Common myeloid progenitor, CD34-positive (primary cell): ENCODE data around the gene SFT2D3.

Source experiments
- CTCF ChIA-PET: fragments of 350-600 bp; sonication (Branson Sonifier 250); formaldehyde crosslinking; loops from one replicate; lab custom pipeline; 2021; ENCODE audit warnings: antibody characterized with exemption; lab: Charles Lee
- POLR2A ChIA-PET: fragments of 350-600 bp; sonication (Branson Sonifier 250); formaldehyde crosslinking; loops from one replicate; lab custom pipeline; 2021; ENCODE audit warnings: antibody characterized with exemption; lab: Charles Lee
- DNase-seq, 3 donors: peaks; one replicate each; pipeline versions ENCODE4 v3.0.0 to v3.0.0-alpha.2; 2013
- H3K27ac ChIP-seq, 2 experiments: 1 replicate in 1 of 2; 2 replicates in 1 of 2; pipeline ENCODE4 v1.7.0; 2013; ENCODE audit warnings: inconsistent platforms in 2 of 2, low read length in 2 of 2, mild to moderate bottlenecking in 2 of 2, low read depth in 1 of 2, moderate library complexity in 1 of 2; ENCODE audit not compliant: severe bottlenecking in 2 of 2, insufficient read depth in 1 of 2, poor library complexity in 1 of 2
- H3K27me3 ChIP-seq, 5 experiments: replicated peaks in 2 of 5; 1 replicate in 3 of 5; 2 replicates in 2 of 5; pipeline versions ENCODE4 v1.6.1 to v1.7.0; 2013; ENCODE audit warnings: low read length in 4 of 5, mild to moderate bottlenecking in 2 of 5, moderate library complexity in 2 of 5, inconsistent platforms in 1 of 5; ENCODE audit not compliant: insufficient read depth in 5 of 5, control insufficient read depth in 4 of 5
- H3K36me3 ChIP-seq, 4 experiments: 1 replicate in 2 of 4; 2 replicates in 2 of 4; pipeline versions ENCODE4 v1.6.1 to v1.7.0; 2013; ENCODE audit warnings: low read length in 3 of 4, control low read depth in 1 of 4, mild to moderate bottlenecking in 1 of 4; ENCODE audit not compliant: control insufficient read depth in 4 of 4, insufficient read depth in 4 of 4
- H3K4me1 ChIP-seq, 4 experiments: 1 replicate in 3 of 4; 2 replicates in 1 of 4; pipeline versions ENCODE4 v1.6.1 to v1.7.1; 2013; ENCODE audit warnings: low read length in 3 of 4, mild to moderate bottlenecking in 3 of 4, control low read depth in 1 of 4, inconsistent platforms in 1 of 4, moderate library complexity in 1 of 4; ENCODE audit not compliant: control insufficient read depth in 4 of 4, insufficient read depth in 4 of 4; ENCODE audit errors: control extremely low read depth in 1 of 4
- H3K4me3 ChIP-seq, 7 experiments: 1 replicate in 4 of 7; 2 replicates in 3 of 7; pipeline versions ENCODE4 v1.5.1 to v1.7.0; 2013; ENCODE audit warnings: mild to moderate bottlenecking in 7 of 7, low read length in 6 of 7, moderate library complexity in 6 of 7, inconsistent platforms in 2 of 7, low read depth in 2 of 7, control low read depth in 1 of 7; ENCODE audit not compliant: insufficient read depth in 4 of 7, control insufficient read depth in 1 of 7; ENCODE audit errors: extremely low read depth in 1 of 7
- H3K9me3 ChIP-seq, 5 experiments: 1 replicate in 4 of 5; 2 replicates in 1 of 5; pipeline versions ENCODE4 v1.6.1 to v1.7.1; 2013; ENCODE audit warnings: low read length in 4 of 5, mild to moderate bottlenecking in 2 of 5, inconsistent platforms in 1 of 5, low read depth in 1 of 5, moderate library complexity in 1 of 5; ENCODE audit not compliant: control insufficient read depth in 4 of 5, insufficient read depth in 2 of 5; ENCODE audit errors: control extremely low read depth in 1 of 5
- WGBS: methylation state at CpG from one replicate; pipeline ENCODE4 v1.1.5; 2013; ENCODE audit not compliant: insufficient coverage; 5-methylcytosine and 5-hydroxymethylcytosine counted together

Gene SFT2D3

GRCh38 chr2:127678531-127678930 is 22.8 kb upstream of the SFT2D3 start:
- no peaks in the 10 kb centered on the region for H3K36me3 ChIP-seq
- peaks cover 0 to 13% (median 11%) of the 10 kb centered on the region in 4 experiments for H3K4me1 ChIP-seq
- WGBS = 98% methylated on average over 7 of the region's 10 CpGs
- CTCF ChIA-PET = interaction anchor here (1.3 kb wide), 1 partner anchor 24 kb away, joined by 3 read pairs; no protein-coding TSS in a partner anchor
- H3K9me3 ChIP-seq = no peaks in the 10 kb centered on the region
- no peak overlapping the region for H3K4me3 ChIP-seq
- no peak overlapping the region for H3K27ac ChIP-seq
- peaks cover 3 to 45% (median 21%) of the 10 kb centered on the region in 5 experiments for H3K27me3 ChIP-seq
- DNase-seq = no peak
- POLR2A ChIA-PET = no interaction called here

DNA sequence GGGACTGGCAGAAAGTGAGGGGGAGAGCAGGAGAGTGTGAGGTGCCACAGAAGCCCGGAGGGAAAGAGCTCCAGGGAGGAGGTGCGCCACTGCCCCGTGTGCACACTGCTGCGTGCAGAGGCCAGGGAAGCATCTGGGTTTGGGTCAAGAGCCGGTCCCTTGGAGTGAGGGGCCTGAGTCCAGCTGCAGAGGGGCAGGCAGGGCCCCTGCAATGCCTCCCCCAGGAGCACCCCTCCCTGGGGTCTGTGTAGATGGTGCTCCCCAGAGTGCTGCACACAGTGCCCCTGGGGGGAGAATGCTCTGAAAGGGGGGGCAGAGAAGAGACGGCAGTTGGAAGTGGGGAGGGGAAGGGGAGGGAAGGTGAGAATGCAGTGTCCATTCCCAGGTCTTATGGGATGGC is 22.3 kb upstream of the SFT2D3 start:
- H3K27ac ChIP-seq = no peak overlapping the region
- peaks cover 0 to 12% (median 11%) of the 10 kb centered on the region in 4 experiments for H3K4me1 ChIP-seq
- no peaks in the 10 kb centered on the region for H3K9me3 ChIP-seq
- POLR2A ChIA-PET = no interaction called here
- WGBS = 93% methylated on average over 6 of the region's 6 CpGs
- CTCF ChIA-PET = interaction anchor here (1.1 to 1.3 kb wide), 3 partner anchors 15 to 23 kb away, joined by 3 to 4 read pairs (median 3); no protein-coding TSS in a partner anchor
- no peaks in the 10 kb centered on the region for H3K36me3 ChIP-seq
- no peak for DNase-seq
- no peak overlapping the region for H3K4me3 ChIP-seq
- H3K27me3 ChIP-seq = peaks cover 3 to 40% (median 18%) of the 10 kb centered on the region in 5 experiments

GRCh38 chr2:127679680-127680361 is 21.5 kb upstream of the SFT2D3 start:
- POLR2A ChIA-PET = no interaction called here
- 92% methylated on average over 14 of the region's 15 CpGs for WGBS

GRCh38 chr2:127680706-127681287 is 20.5 kb upstream of the SFT2D3 start:
- no peak overlapping the region for H3K4me3 ChIP-seq
- peaks cover 0 to 4% (median 1%) of the 10 kb centered on the region in 4 experiments for H3K4me1 ChIP-seq
- H3K9me3 ChIP-seq = no peaks in the 10 kb centered on the region
- H3K36me3 ChIP-seq = no peaks in the 10 kb centered on the region
- CTCF ChIA-PET = interaction anchor here (1.2 to 1.4 kb wide), 2 partner anchors 9 to 89 kb away, joined by 3 to 5 read pairs; no protein-coding TSS in a partner anchor
- no peak overlapping the region for H3K27ac ChIP-seq
- POLR2A ChIA-PET = no interaction called here
- WGBS = 87% methylated on average over 10 of the region's 19 CpGs
- peaks cover 2 to 25% (median 13%) of the 10 kb centered on the region in 5 experiments for H3K27me3 ChIP-seq
- DNase-seq = no peak

More at GRCh38 chr2:127679680-127680361, 21.5 kb upstream of the SFT2D3 start:
- Histone ChIP-seq H3K4me1 (peaks cover 0 to 7% (median 4%) of the 10 kb centered on the region in 4 experiments), H3K36me3 (no peaks in the 10 kb centered on the region), H3K4me3 (no peak overlapping the region), H3K9me3 (no peaks in the 10 kb centered on the region), H3K27ac (no peak overlapping the region), H3K27me3 (peaks cover 3 to 32% (median 16%) of the 10 kb centered on the region in 5 experiments)
- CTCF ChIA-PET = interaction anchor here (1.1 to 1.4 kb wide), 5 partner anchors 8 to 88 kb away, joined by 3 to 5 read pairs (median 3); no protein-coding TSS in a partner anchor
- DNase-seq = no peak

DNA sequence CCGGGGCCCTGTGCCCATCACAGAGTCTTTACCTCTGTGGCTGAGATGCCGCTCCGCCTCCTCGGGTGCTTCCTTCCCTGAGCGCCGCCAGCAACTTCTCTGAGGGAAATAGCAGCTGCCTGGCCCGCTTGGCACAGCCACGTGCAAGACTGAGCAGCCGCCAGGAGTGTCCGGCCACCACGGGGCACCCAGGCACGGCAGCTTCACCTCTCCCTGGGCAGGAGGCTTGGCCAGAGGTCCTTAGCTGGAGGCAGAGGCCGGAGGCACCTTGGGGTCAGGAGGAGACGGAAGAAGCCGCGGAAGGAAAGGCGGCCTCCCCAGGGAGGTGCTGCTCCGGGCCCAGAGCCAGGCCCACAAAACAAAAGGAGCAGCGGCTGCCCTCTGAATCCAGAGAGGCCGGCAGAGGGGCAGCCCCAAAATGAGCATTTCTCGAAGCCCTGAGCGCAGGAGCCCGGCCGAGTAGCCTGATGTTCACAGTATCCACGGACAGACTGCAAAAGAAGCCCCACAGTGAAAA is 20.0 kb upstream of the SFT2D3 start:
- ChIA-PET POLR2A (no interaction called here), CTCF (no interaction called here)
- WGBS = 48% methylated on average over 24 of the region's 25 CpGs
- Histone ChIP-seq H3K27ac (no peak overlapping the region), H3K4me3 (peak overlapping the region in 1 of 7 experiments; percentile 13), H3K9me3 (no peaks in the 10 kb centered on the region), H3K27me3 (peaks cover 0 to 20% (median 9%) of the 10 kb centered on the region in 5 experiments), H3K4me1 (peaks cover 0 to 4% (median 1%) of the 10 kb centered on the region in 4 experiments), H3K36me3 (no peaks in the 10 kb centered on the region)
- DNase-seq = peak in 2 of 3 donors; percentile 13 to 35

- CTCF ChIA-PET = no interaction called here
- Histone ChIP-seq H3K36me3 (no peaks in the 10 kb centered on the region), H3K9me3 (no peaks in the 10 kb centered on the region), H3K4me3 (no peak overlapping the region), H3K27me3 (peaks cover 0 to 12% (median 9%) of the 10 kb centered on the region in 5 experiments), H3K27ac (no peak overlapping the region), H3K4me1 (peaks cover 0 to 4% (median 1%) of the 10 kb centered on the region in 4 experiments)
- POLR2A ChIA-PET = no interaction called here
- WGBS = 100% methylated on average over 4 of the region's 6 CpGs
- no peak for DNase-seq
Measured at GRCh38 chr2:127681976-127682857, 19.1 kb upstream of the SFT2D3 start.
